GM10266 (cell line): ENCODE results near the gene PARD3B.
"Not testable (repeated sequence)": the region's sequence is repeated elsewhere in the genome, so short reads cannot be mapped to it uniquely, and the experiment has no call there.

Experiments used
- DNase-seq: peaks from one replicate; pipeline ENCODE4 v3.0.0; 2012; ENCODE audit errors: extremely low spot score
- TF ChIP-seq, protein P1 (sequence below): IDR thresholded peaks from 2 replicates; pipeline ENCODE4 v1.5.1; 2012; ENCODE audit warnings: mild to moderate bottlenecking, low read depth; ENCODE audit not compliant: control insufficient read depth, insufficient read depth; ENCODE audit errors: missing control alignments

The PARD3B gene

DNA sequence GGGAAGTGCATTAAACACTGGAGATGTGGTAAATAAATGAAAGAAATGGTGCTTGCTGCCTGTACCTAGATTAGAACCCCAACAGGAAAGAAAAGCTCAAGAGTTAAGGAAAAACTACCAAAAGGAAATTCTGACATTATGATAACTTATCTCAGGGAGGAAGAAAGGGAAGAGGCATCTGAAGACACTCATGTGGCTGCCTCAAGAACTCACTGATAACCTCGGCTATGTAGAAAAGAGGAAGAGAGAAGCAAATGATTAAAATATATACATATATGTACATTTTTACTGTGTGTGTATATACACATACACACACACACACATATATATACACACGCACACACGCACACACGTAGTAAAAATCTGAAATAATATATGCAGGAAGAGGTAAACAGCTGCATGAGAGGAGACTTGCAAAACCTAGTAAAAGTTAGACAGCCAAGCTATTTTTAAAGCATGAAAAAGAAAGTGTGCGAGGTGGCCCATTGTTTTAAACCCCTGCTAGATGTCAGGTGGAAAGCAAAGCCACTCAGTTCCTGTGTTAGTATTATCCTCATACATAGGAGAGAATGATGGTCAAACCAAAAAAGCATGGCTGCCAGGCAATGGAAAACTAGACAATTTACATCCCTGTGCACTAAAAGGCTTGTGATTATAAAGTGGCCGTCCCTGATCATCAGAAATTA is 654.0 kb downstream of the PARD3B start:
- DNase-seq: no peak
- TF ChIP-seq, protein P1, sequence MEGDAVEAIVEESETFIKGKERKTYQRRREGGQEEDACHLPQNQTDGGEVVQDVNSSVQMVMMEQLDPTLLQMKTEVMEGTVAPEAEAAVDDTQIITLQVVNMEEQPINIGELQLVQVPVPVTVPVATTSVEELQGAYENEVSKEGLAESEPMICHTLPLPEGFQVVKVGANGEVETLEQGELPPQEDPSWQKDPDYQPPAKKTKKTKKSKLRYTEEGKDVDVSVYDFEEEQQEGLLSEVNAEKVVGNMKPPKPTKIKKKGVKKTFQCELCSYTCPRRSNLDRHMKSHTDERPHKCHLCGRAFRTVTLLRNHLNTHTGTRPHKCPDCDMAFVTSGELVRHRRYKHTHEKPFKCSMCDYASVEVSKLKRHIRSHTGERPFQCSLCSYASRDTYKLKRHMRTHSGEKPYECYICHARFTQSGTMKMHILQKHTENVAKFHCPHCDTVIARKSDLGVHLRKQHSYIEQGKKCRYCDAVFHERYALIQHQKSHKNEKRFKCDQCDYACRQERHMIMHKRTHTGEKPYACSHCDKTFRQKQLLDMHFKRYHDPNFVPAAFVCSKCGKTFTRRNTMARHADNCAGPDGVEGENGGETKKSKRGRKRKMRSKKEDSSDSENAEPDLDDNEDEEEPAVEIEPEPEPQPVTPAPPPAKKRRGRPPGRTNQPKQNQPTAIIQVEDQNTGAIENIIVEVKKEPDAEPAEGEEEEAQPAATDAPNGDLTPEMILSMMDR: no peak

DNA sequence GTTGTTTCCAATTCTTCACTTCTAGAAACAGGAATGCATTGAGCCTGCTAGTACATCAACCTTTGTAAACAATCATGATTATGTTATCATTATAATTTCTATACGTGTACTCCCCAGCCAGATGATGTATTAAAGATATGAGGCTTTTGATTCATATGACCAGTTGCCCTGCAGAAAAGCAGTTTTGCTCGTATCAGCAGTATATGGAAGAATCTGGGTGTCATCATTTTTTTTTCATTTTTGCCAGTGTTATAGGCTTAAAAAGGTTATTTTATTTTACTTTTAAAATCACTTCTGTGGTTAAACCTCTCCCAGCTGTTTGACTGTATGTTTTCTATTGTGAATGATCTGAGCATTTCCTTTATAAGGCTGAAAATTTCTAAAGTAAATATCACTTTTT is 665.2 kb downstream of the PARD3B start:
- TF ChIP-seq, protein P1: no peak
- no peak for DNase-seq

DNA sequence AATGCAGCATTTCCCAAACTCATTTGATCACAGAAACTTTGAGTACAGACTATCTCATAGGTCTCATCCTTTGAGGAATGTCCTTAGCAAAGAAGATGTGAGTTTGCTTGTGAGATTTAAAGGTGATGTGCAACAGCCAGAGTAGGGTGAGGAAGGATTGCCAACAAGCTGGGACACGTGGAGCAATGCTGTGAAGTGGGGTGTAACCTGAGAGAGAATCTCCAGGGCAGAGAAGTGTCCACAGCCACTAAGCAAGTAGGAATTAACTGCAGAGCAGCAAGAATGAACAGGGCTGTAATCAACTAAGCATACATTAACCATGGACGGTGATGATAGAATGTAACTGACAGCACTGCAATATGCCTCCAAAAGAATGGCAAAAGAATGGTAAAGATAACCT is 667.1 kb downstream of the PARD3B start:
- no peak for DNase-seq
- TF ChIP-seq, protein P1: no peak

DNA sequence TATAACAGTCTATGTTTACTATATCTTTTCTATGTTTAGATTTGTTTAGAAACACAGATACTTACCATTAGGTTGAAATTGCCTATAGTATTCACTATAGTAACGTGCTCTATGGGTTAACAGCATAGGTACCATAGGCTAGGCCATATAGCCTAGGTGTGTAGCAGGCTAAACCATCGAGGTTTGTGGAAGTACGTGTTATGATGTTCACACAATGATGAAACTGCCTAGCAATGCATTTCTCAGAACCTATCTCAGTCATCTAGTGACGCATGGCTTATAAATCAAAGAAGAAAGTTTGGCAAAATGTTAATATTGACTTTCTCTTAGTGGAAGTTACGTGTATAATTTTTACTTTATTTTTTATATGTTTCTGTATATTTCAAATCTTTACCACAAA is 670.8 kb downstream of the PARD3B start:
- no peak for DNase-seq
- TF ChIP-seq, protein P1: no peak

DNA sequence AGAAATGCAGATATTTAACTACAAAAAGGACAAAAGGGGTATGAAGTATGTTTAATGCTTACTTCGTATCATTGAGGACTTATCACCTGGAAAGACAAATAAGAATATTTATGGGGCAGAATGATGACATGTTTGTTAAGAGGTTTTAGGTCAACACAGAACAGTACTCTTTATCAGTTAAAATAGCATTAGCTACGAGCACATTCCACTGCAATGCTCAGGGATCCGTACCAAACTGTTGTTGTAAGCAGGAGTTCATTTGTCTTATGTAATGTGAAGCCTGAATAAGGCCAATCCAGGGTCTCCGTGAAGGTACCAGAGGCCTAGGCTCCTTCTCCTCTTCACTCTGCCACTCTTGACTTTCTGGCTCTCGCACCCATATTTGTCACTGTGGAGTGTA is 671.3 kb downstream of the PARD3B start:
- TF ChIP-seq, protein P1: no peak
- DNase-seq: no peak

DNA sequence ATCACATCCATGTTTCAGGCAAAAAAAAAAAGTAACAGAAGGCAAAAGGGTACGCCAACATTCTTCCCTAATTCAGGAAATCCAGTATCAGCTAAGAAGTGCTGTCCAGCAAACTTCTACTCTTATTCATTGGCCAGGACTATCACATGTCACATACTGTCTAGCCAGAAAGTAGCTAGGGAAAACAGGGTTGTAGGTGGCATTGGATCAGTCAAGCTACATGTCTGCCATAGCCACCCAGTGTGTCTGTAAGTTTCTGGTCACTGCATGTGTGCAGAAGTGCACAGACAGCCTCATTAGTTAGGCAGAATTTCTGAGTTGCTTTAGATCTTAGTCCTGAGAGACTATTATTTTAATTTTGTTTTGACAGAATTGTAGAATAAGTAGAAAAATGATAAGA is 671.7 kb downstream of the PARD3B start:
- no peak for DNase-seq
- TF ChIP-seq, protein P1: no peak

DNA sequence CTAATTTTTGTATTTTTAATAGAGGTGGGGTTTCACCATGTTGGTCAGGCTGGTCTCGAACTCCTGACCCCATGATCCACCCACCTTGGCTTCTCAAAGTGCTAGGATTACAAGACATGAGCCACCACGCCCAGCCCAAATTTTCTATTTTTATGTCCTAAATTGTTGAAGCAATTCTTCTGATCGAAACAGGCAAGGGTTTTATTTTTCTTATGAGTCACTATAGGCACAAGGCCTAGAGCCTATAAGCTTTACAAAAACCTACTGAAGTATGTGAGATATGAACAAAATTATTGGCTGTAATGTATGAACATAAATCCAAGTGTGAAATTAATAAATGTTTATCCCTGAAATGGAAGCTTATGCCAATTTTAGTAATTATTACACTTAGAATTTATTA is 672.8 kb downstream of the PARD3B start:
- no peak for DNase-seq
- TF ChIP-seq, protein P1: no peak

DNA sequence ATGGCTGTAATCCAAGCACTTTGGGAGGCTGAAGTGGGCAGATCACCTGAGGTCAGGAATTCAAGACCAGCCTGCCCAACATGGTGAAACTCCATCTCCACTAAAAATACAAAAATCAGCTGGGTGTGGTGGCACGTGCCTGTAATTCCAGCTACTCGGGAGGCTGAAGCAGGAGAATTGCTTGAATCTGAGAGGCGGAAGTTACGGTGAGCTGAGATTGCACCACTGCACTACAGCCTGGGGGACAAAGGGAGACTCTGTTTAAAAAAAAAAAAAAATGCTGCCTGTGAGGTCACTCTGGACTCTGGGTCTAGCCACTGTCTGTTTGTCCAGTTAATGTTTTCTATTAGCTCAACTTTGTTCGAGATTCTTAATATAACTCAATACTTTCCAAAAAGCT is 673.5 kb downstream of the PARD3B start:
- not testable (repeated sequence) for DNase-seq
